Central memory CD4-positive, alpha-beta T cell (primary cell): ENCODE results near the gene CHRM4.

Experiments
- DNase-seq: peaks from one replicate; pipeline ENCODE4 v3.0.0; 2022

The CHRM4 gene

GRCh38 chr11:46402957-46403902 lies 11.7 kb upstream of the CHRM4 start:
- DNase-seq = no peak

GRCh38 chr11:46397526-46397925 lies 6.0 kb upstream of the CHRM4 start:
- DNase-seq = no peak

GRCh38 chr11:46393759-46394158 lies 2.2 kb upstream of the CHRM4 start:
- DNase-seq = no peak

- DNase-seq = no peak
These were observed 1.6 kb upstream of the CHRM4 start for GRCh38 chr11:46393231-46393616.

- peak; percentile 72 for DNase-seq
These were observed 1.1 kb upstream of the CHRM4 start for GRCh38 chr11:46392421-46393230.

- no peak for DNase-seq
These were observed 394 bp downstream of the CHRM4 start for GRCh38 chr11:46391186-46391577.

- no peak for DNase-seq
These were observed 1.0 kb downstream of the CHRM4 start for GRCh38 chr11:46390331-46391171.

GRCh38 chr11:46389450-46390330 lies 1.9 kb downstream of the CHRM4 start:
- DNase-seq = no peak

- no peak for DNase-seq
These were observed 2.7 kb downstream of the CHRM4 start for GRCh38 chr11:46388619-46389449.

- no peak for DNase-seq
These were observed 3.5 kb downstream of the CHRM4 start for GRCh38 chr11:46387919-46388618.

- no peak for DNase-seq
These were observed 4.1 kb downstream of the CHRM4 start for GRCh38 chr11:46387456-46387855.

GRCh38 chr11:46386674-46387073 lies 4.9 kb downstream of the CHRM4 start:
- DNase-seq = no peak

GRCh38 chr11:46386005-46386578 lies 5.5 kb downstream of the CHRM4 start:
- no peak for DNase-seq

GRCh38 chr11:46385169-46386004 lies 6.2 kb downstream of the CHRM4 start:
- DNase-seq = no peak

GRCh38 chr11:46383974-46384701 lies 7.4 kb downstream of the CHRM4 start:
- DNase-seq = no peak

GRCh38 chr11:46383404-46383758 lies 8.2 kb downstream of the CHRM4 start:
- no peak for DNase-seq

GRCh38 chr11:46382646-46383403 lies 8.8 kb downstream of the CHRM4 start:
- DNase-seq = no peak
